ENCODE measurements around the gene PLG.

- TF ChIP-seq POLR2A (IDR thresholded peaks at IDR 0.05) = no peak
- TF ChIP-seq, protein P1, sequence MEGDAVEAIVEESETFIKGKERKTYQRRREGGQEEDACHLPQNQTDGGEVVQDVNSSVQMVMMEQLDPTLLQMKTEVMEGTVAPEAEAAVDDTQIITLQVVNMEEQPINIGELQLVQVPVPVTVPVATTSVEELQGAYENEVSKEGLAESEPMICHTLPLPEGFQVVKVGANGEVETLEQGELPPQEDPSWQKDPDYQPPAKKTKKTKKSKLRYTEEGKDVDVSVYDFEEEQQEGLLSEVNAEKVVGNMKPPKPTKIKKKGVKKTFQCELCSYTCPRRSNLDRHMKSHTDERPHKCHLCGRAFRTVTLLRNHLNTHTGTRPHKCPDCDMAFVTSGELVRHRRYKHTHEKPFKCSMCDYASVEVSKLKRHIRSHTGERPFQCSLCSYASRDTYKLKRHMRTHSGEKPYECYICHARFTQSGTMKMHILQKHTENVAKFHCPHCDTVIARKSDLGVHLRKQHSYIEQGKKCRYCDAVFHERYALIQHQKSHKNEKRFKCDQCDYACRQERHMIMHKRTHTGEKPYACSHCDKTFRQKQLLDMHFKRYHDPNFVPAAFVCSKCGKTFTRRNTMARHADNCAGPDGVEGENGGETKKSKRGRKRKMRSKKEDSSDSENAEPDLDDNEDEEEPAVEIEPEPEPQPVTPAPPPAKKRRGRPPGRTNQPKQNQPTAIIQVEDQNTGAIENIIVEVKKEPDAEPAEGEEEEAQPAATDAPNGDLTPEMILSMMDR (IDR thresholded peaks at IDR 0.05) = no peak
Observed at GRCh38 chr6:160793652-160794051, 91.6 kb downstream of the PLG start.
